Parathyroid adenoma (tissue), 2 donors: ENCODE results near the gene TTL.

Experiments used
- H2AFZ ChIP-seq: fragments of 300-600 bp; sonication (generic); one replicate; pipeline ENCODE4 v1.7.0; 2017; ENCODE audit warnings: antibody characterized with exemption, mild to moderate bottlenecking
- H3K27ac ChIP-seq: fragments of 300-600 bp; sonication (generic); one replicate; pipeline ENCODE4 v1.7.0; 2017
- H3K27me3 ChIP-seq: fragments of 300-600 bp; sonication (generic); one replicate; pipeline ENCODE4 v1.7.0; 2017; ENCODE audit warnings: low read length; ENCODE audit not compliant: control insufficient read depth, insufficient read depth
- H3K36me3 ChIP-seq: fragments of 300-600 bp; sonication (generic); one replicate; pipeline ENCODE4 v1.7.0; 2017; ENCODE audit warnings: low read length; ENCODE audit not compliant: control insufficient read depth, insufficient read depth
- H3K4me1 ChIP-seq: fragments of 300-600 bp; sonication (generic); one replicate; pipeline ENCODE4 v1.7.0; 2017; ENCODE audit warnings: control low read depth
- H3K4me2 ChIP-seq: fragments of 300-600 bp; sonication (generic); one replicate; pipeline ENCODE4 v1.7.0; 2017; ENCODE audit warnings: low read length
- H3K4me3 ChIP-seq: fragments of 300-600 bp; sonication (generic); one replicate; pipeline ENCODE4 v1.7.0; 2017; ENCODE audit warnings: low read depth, low read length
- H3K79me2 ChIP-seq: fragments of 300-600 bp; sonication (generic); one replicate; pipeline ENCODE4 v1.7.0; 2017; ENCODE audit warnings: control low read depth
- H3K9ac ChIP-seq: fragments of 300-600 bp; sonication (generic); one replicate; pipeline ENCODE4 v1.7.0; 2017; ENCODE audit warnings: mild to moderate bottlenecking
- H3K9me3 ChIP-seq: fragments of 300-600 bp; sonication (generic); one replicate; pipeline ENCODE4 v1.7.0; 2017; ENCODE audit warnings: low read length; ENCODE audit not compliant: control insufficient read depth
- CTCF ChIP-seq: fragments of 300-600 bp; sonication (generic); IDR thresholded peaks from one replicate; pipeline ENCODE4 v1.7.0; 2017; ENCODE audit warnings: antibody characterized with exemption, mild to moderate bottlenecking
- donor health status: primary hyperparathyroidism.

The TTL gene

GRCh38 chr2:112585873-112586464 lies 104.0 kb downstream of the TTL start:
- H3K9me3 ChIP-seq: no peaks in the 10 kb centered on the region
- peaks cover 9% of the 10 kb centered on the region for H3K4me1 ChIP-seq
- no peaks in the 10 kb centered on the region for H3K27me3 ChIP-seq
- no peak overlapping the region for H3K4me2 ChIP-seq
- no peak overlapping the region for H3K4me3 ChIP-seq
- H3K9ac ChIP-seq: no peak overlapping the region
- TF ChIP-seq CTCF: no peak
- peaks cover 2% of the 10 kb centered on the region for H3K79me2 ChIP-seq
- no peak overlapping the region for H3K27ac ChIP-seq
- no peak overlapping the region for H2AFZ ChIP-seq
- H3K36me3 ChIP-seq: no peaks in the 10 kb centered on the region

- Histone ChIP-seq H3K27ac (no peak overlapping the region), H3K9me3 (no peaks in the 10 kb centered on the region), H3K4me1 (peaks cover 18% of the 10 kb centered on the region), H3K27me3 (no peaks in the 10 kb centered on the region), H3K79me2 (peaks cover 2% of the 10 kb centered on the region), H3K4me2 (no peak overlapping the region), H3K4me3 (no peak overlapping the region), H2AFZ (no peak overlapping the region), H3K9ac (no peak overlapping the region), H3K36me3 (no peaks in the 10 kb centered on the region)
- no peak for TF ChIP-seq CTCF
Measured at GRCh38 chr2:112588611-112589045, 106.7 kb downstream of the TTL start.
